Measurements from ENCODE around the gene NEMP2. TPM values are rescaled to one million over a fixed set of nuclear protein-coding genes. Genes with fewer than 3 reads are reported as not detected.

Gene NEMP2
- total RNA-seq = 8.1 and 9.9 TPM in 2 replicates
- polyA plus RNA-seq = 3.2 and 6.2 TPM in 2 replicates

GRCh38 chr2:190534310-190535120, at the start of gene NEMP2:
Gene NEMP2, minus strand, starts transcription at chr2:190534722. Its CDS starts 67 bp downstream, at chr2:190534655.
- Histone ChIP-seq H3K36me3 (replicated peaks; ENCODE audit: insufficient read depth, low read depth) (no peaks in the 10 kb centered on the region), H3K27ac (peak within 1 kb of the TSS; percentile 98), H3K4me2 (peak within 1 kb of the TSS; percentile 79), H3K4me1 (ENCODE audit: insufficient read depth) (peaks cover 29% of the 10 kb centered on the region), H3K4me3 (peak within 1 kb of the TSS; percentile 63), H4K20me1 (ENCODE audit: insufficient read depth, poor library complexity, severe bottlenecking) (no peaks in the 10 kb centered on the region), H3K27me3 (no peaks in the 10 kb centered on the region), H3K9me3 (ENCODE audit: low read depth) (peaks cover 4% of the 10 kb centered on the region), H2AFZ (peak within 1 kb of the TSS; percentile 99), H3K79me2 (peaks cover 11% of the 10 kb centered on the region), H3K9me2 (replicated peaks; ENCODE audit: insufficient read depth) (no peaks in the 10 kb centered on the region)
- WGBS (ENCODE audit: low lambda C conversion rate, missing lambda C conversion rate) = 2% methylated on average over 69 of the region's 92 CpGs
- DNase-seq (ENCODE audit: low spot score) = peak; percentile 87
- TF ChIP-seq, protein P1, sequence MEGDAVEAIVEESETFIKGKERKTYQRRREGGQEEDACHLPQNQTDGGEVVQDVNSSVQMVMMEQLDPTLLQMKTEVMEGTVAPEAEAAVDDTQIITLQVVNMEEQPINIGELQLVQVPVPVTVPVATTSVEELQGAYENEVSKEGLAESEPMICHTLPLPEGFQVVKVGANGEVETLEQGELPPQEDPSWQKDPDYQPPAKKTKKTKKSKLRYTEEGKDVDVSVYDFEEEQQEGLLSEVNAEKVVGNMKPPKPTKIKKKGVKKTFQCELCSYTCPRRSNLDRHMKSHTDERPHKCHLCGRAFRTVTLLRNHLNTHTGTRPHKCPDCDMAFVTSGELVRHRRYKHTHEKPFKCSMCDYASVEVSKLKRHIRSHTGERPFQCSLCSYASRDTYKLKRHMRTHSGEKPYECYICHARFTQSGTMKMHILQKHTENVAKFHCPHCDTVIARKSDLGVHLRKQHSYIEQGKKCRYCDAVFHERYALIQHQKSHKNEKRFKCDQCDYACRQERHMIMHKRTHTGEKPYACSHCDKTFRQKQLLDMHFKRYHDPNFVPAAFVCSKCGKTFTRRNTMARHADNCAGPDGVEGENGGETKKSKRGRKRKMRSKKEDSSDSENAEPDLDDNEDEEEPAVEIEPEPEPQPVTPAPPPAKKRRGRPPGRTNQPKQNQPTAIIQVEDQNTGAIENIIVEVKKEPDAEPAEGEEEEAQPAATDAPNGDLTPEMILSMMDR (IDR thresholded peaks at IDR 0.05; ENCODE audit: poor library complexity) = no peak
- no peak for TF ChIP-seq EZH2 (IDR thresholded peaks at IDR 0.05; ENCODE audit: borderline replicate concordance)
- no peak for TF ChIP-seq EZH2phosphoT487 (IDR thresholded peaks at IDR 0.05; ENCODE audit: low read depth, severe bottlenecking, unreplicated experiment)

GRCh38 chr2:190583507-190584337, 49.2 kb upstream of the NEMP2 start:
- no peak for TF ChIP-seq EZH2phosphoT487 (IDR thresholded peaks at IDR 0.05; ENCODE audit: low read depth, severe bottlenecking, unreplicated experiment)
- no peak for TF ChIP-seq EZH2 (IDR thresholded peaks at IDR 0.05; ENCODE audit: borderline replicate concordance)
- TF ChIP-seq, protein P1 (IDR thresholded peaks at IDR 0.05; ENCODE audit: poor library complexity) = no peak
- DNase-seq (ENCODE audit: low spot score) = no peak
- H3K4me2 ChIP-seq = no peak overlapping the region

DNA sequence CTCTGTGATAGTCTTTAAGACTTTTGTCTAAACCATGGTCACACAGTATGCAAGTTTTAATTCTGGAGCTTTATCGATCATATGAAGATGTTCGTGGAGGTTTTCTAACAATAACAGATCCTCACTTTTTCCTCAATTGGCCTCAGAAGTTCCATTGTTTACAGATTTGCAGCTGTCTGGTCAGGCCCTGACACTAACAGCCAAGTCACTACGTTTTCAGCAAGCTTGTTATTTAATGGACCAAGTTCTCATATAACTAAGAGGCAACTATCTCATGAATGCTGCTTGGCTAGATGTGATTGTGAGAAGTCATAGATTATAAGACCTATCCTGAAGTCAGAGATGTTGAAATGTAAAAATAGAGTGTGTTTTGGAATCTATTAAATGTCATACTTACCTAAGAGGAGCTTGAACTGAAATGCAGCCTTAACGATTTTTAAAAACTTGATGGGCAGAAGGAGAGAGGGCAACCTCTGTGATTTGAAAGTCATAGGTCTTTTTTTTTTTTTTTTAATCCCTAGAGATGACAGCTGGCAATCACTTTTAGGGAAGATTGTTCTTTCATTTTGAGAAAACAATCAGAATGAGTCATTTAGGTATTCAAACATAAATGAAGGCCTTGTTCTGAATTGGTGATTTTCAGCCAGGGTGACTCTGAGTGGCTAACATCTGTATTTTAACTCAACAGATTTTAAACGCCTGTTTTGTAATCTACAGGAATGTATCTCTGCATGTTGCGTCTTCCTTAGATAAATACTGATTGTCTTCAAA, 48.4 kb upstream of the NEMP2 start:
- TF ChIP-seq, protein P1 (IDR thresholded peaks at IDR 0.05; ENCODE audit: poor library complexity) = no peak
- no peak for TF ChIP-seq EZH2phosphoT487 (IDR thresholded peaks at IDR 0.05; ENCODE audit: low read depth, severe bottlenecking, unreplicated experiment)
- no peak for TF ChIP-seq EZH2 (IDR thresholded peaks at IDR 0.05; ENCODE audit: borderline replicate concordance)
- DNase-seq (ENCODE audit: low spot score) = no peak
- peaks cover 31% of the 10 kb centered on the region for H3K4me1 ChIP-seq (ENCODE audit: insufficient read depth)

More at GRCh38 chr2:190583507-190584337, 49.2 kb upstream of the NEMP2 start:
- Histone ChIP-seq H3K27me3 (no peaks in the 10 kb centered on the region), H4K20me1 (ENCODE audit: insufficient read depth, poor library complexity, severe bottlenecking) (no peaks in the 10 kb centered on the region), H3K79me2 (no peaks in the 10 kb centered on the region), H2AFZ (no peak overlapping the region), H3K9me2 (replicated peaks; ENCODE audit: insufficient read depth) (no peaks in the 10 kb centered on the region), H3K36me3 (replicated peaks; ENCODE audit: insufficient read depth, low read depth) (no peaks in the 10 kb centered on the region), H3K4me1 (ENCODE audit: insufficient read depth) (peaks cover 28% of the 10 kb centered on the region), H3K4me3 (no peak overlapping the region), H3K9me3 (ENCODE audit: low read depth) (no peaks in the 10 kb centered on the region), H3K27ac (peak overlapping the region; percentile 71)
- WGBS (ENCODE audit: low lambda C conversion rate, missing lambda C conversion rate) = 90% methylated on average over 4 of the region's 4 CpGs

More for the DNA sequence above, 48.4 kb upstream of the NEMP2 start:
- WGBS (ENCODE audit: low lambda C conversion rate, missing lambda C conversion rate) = 67% methylated on average over 6 of the region's 6 CpGs
- Histone ChIP-seq H3K36me3 (replicated peaks; ENCODE audit: insufficient read depth, low read depth) (no peaks in the 10 kb centered on the region), H4K20me1 (ENCODE audit: insufficient read depth, poor library complexity, severe bottlenecking) (no peaks in the 10 kb centered on the region), H3K4me2 (no peak overlapping the region), H3K27me3 (no peaks in the 10 kb centered on the region), H3K27ac (peak overlapping the region; percentile 71), H3K4me3 (no peak overlapping the region), H3K9me2 (replicated peaks; ENCODE audit: insufficient read depth) (no peaks in the 10 kb centered on the region), H2AFZ (no peak overlapping the region), H3K79me2 (no peaks in the 10 kb centered on the region), H3K9me3 (ENCODE audit: low read depth) (no peaks in the 10 kb centered on the region)
